Right lobe of liver (tissue), 6 donors: ENCODE data around the gene SRRM3. TPM values are rescaled to one million over a fixed set of nuclear protein-coding genes. Genes with fewer than 3 reads are reported as not detected.
A peak's percentile ranks its signal among the peaks of the same experiment; 100 is the strongest.

Source experiments
- ATAC-seq, 4 donors: fragments of 200-7000 bp; cut with Tn5 transposase; one replicate each; pipeline ENCODE4 v1.9.1; 2020; ENCODE audit warnings: mild to moderate bottlenecking in 4 of 4, moderate library complexity in 4 of 4
- DNase-seq, 3 donors: peaks; one replicate each; pipeline ENCODE4 v3.0.0-alpha.2; 2020
- H3K27ac ChIP-seq, 3 donors: fragments of 200-600 bp; one replicate each; pipeline ENCODE4 v1.8.0; 2022
- H3K27me3 ChIP-seq, 2 donors: fragments of 200-600 bp; one replicate each; pipeline ENCODE4 v1.8.0; 2022
- H3K36me3 ChIP-seq, 4 donors: fragments of 200-600 bp; sonication (generic) in 1 of 4; one replicate each; pipeline versions ENCODE4 v1.5.1 to v1.8.0; 2017 to 2022; ENCODE audit warnings: control low read depth in 1 of 4
- H3K4me1 ChIP-seq, 4 donors: fragments of 200-600 bp; sonication (generic) in 1 of 4; one replicate each; pipeline versions ENCODE4 v1.5.1 to v1.8.0; 2017 to 2022; ENCODE audit warnings: control low read depth in 1 of 4
- H3K4me3 ChIP-seq, 3 donors: fragments of 200-600 bp; one replicate each; pipeline ENCODE4 v1.8.0; 2022
- H3K9me3 ChIP-seq, 4 donors: fragments of 200-600 bp; sonication (generic) in 1 of 4; one replicate each; pipeline versions ENCODE4 v1.5.1 to v1.8.0; 2017 to 2022; ENCODE audit warnings: control low read depth in 1 of 4
- POLR2A ChIP-seq: fragments of 450-650 bp; IDR thresholded peaks from one replicate; pipeline ENCODE4 v1.6.1; 2017; ENCODE audit warnings: antibody characterized with exemption, mild to moderate bottlenecking
- WGBS: methylation state at CpG from one replicate; pipeline ENCODE4 v1.1.6; 2018; ENCODE audit warnings: low coverage, low lambda C conversion rate; ENCODE audit not compliant: insufficient coverage; ENCODE audit errors: missing lambda C conversion rate; 5-methylcytosine and 5-hydroxymethylcytosine counted together
- intact Hi-C, 2 donors: fragments of 100-400 bp; cut with DNase I; formaldehyde crosslinking; loops; one replicate each; pipeline versions ENCODE4 v1.11.2 to v1.14.1; 2022
- total RNA-seq, 6 experiments: library from RNA; depleted of rRNA in 2 of 6; stranded (reverse); fragments of >200 nt in 2 of 6; fragmentation: NEBNext Ultra II Directional in 3 of 6; extraction: Animal tissue kit (Norgen Biotek cat#: 25700) in 3 of 6; gene quantifications; one replicate each; pipeline versions ENCODE4 v1.1.0 to v1.2.4, GENCODE V29; 2016 to 2023
- TF ChIP-seq, protein P1 (sequence below), 4 donors: fragments of 200-600 bp in 3 of 4; fragments of 450-650 bp in 1 of 4; IDR thresholded peaks; one replicate each; pipeline versions ENCODE4 v1.5.1 to v1.8.0; 2016 to 2022; ENCODE audit warnings: antibody characterized with exemption in 4 of 4, mild to moderate bottlenecking in 2 of 4
- donor health status: DM: no; HTN: yes; CAD: no.
- donor health status: DM: no; HTN: no; CAD: no.
- donor health status: DM: no; HTN: no; CAD: no.
- donor health status: DM: no; HTN: yes; CAD: no.
- donor health status: DM: no; HTN: yes; CAD: no.

Gene SRRM3
- total RNA-seq, 6 experiments from 2014 or later, result 0.14 to 0.37 (median 0.19) TPM; not detected in 2

DNA sequence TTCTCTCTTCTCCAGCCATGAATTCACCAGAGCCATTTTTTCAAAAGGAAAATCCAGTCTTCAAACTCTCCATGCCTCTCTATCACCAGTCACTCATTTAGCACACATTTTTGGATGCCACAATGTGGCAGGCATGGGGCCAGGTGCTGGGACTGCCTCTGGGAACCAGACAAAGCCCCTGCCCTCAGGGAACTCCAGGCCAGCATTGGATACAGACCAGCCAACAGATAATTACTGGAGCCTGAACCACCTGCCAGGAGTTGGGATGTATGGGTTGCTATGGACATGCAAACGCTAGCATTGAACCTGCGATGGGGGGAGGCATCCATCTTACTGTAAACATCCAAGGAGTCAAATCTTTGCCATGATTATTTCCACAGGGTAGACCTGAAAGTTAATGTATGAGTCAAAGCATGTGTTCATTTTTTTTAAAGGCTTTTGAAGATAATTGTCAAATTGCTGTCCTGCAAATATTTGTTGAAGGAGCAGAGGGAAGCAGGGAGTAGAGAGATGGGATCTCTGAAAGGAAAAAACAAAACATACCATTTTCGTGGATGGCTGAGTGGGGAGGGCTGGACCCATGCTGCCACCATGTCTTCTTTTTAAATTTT, 43.2 kb downstream of the SRRM3 start:
- H3K4me3 ChIP-seq, result no peak overlapping the region
- 39% methylated on average over 3 of the region's 3 CpGs for WGBS
- H3K27me3 ChIP-seq, result no peaks in the 10 kb centered on the region

GRCh38 chr7:76246804-76247389, 45.2 kb downstream of the SRRM3 start:
- H3K27ac ChIP-seq, result no peak overlapping the region
- no peaks in the 10 kb centered on the region for H3K9me3 ChIP-seq
- no peaks in the 10 kb centered on the region for H3K27me3 ChIP-seq
- TF ChIP-seq, protein P1, sequence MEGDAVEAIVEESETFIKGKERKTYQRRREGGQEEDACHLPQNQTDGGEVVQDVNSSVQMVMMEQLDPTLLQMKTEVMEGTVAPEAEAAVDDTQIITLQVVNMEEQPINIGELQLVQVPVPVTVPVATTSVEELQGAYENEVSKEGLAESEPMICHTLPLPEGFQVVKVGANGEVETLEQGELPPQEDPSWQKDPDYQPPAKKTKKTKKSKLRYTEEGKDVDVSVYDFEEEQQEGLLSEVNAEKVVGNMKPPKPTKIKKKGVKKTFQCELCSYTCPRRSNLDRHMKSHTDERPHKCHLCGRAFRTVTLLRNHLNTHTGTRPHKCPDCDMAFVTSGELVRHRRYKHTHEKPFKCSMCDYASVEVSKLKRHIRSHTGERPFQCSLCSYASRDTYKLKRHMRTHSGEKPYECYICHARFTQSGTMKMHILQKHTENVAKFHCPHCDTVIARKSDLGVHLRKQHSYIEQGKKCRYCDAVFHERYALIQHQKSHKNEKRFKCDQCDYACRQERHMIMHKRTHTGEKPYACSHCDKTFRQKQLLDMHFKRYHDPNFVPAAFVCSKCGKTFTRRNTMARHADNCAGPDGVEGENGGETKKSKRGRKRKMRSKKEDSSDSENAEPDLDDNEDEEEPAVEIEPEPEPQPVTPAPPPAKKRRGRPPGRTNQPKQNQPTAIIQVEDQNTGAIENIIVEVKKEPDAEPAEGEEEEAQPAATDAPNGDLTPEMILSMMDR (IDR thresholded peaks at IDR 0.05), result no peak
- TF ChIP-seq POLR2A, result no peak
- no peak for DNase-seq
- intact Hi-C loops, result no loop called here
- no peaks in the 10 kb centered on the region for H3K36me3 ChIP-seq
- no peaks in the 10 kb centered on the region for H3K4me1 ChIP-seq
- WGBS, result 50% methylated on average over 4 of the region's 5 CpGs
- no peak for ATAC-seq
- H3K4me3 ChIP-seq, result no peak overlapping the region

More for the DNA sequence above, 43.2 kb downstream of the SRRM3 start:
- DNase-seq, result no peak
- no peak overlapping the region for H3K27ac ChIP-seq
- no peaks in the 10 kb centered on the region for H3K9me3 ChIP-seq
- H3K36me3 ChIP-seq, result no peaks in the 10 kb centered on the region
- no peak for TF ChIP-seq POLR2A
- TF ChIP-seq, protein P1 (IDR thresholded peaks at IDR 0.05), result no peak
- intact Hi-C loops, result no loop called here
- ATAC-seq, result no peak
- no peaks in the 10 kb centered on the region for H3K4me1 ChIP-seq

DNA sequence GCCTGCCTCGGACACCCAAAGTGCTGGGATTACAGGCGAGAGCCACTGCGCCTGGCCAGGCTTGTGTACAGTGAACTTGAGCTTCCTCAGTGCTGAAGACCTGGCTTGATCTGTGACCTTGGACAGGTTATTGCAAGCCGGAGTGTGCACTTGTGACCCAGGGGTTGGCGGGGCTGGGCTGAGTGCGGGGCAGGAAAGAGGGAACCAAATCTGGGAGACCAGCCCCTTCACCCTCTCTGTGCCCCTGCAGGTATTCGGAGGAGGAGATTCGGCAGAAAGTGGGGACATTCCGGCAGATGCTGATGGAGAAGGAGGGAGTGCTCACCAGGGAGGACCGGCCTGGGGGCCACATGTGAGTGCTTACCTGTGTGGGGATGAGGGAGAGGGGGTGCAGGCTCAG, 46.2 kb downstream of the SRRM3 start:
- ATAC-seq (peak in 1 of 4 donors; percentile 16), DNase-seq (no peak)
- H3K27me3 ChIP-seq, result no peaks in the 10 kb centered on the region
- no peaks in the 10 kb centered on the region for H3K4me1 ChIP-seq
- WGBS, result 70% methylated on average over 9 of the region's 10 CpGs
- H3K9me3 ChIP-seq, result no peaks in the 10 kb centered on the region
- intact Hi-C loops, result no loop called here
- TF ChIP-seq, protein P1 (IDR thresholded peaks at IDR 0.05), result no peak
- TF ChIP-seq POLR2A, result no peak
- no peak overlapping the region for H3K27ac ChIP-seq
- H3K36me3 ChIP-seq, result no peaks in the 10 kb centered on the region
- no peak overlapping the region for H3K4me3 ChIP-seq

- Histone ChIP-seq H3K9me3 (no peaks in the 10 kb centered on the region), H3K27ac (no peak overlapping the region), H3K4me3 (no peak overlapping the region), H3K27me3 (no peaks in the 10 kb centered on the region), H3K36me3 (no peaks in the 10 kb centered on the region), H3K4me1 (no peaks in the 10 kb centered on the region)
- DNase-seq (no peak), ATAC-seq (no peak)
- intact Hi-C loops, result no loop called here
- WGBS, result 82% methylated on average over 5 of the region's 6 CpGs
- TF ChIP-seq POLR2A, result no peak
- TF ChIP-seq, protein P1 (IDR thresholded peaks at IDR 0.05), result no peak
Observed at GRCh38 chr7:76252021-76252420, 50.3 kb downstream of the SRRM3 start.
